Right forelimb (tissue), 1 donor: ENCODE data around the gene NHSL2.

ENCODE experiments used
- DNase-seq: peaks from one replicate; pipeline ENCODE4 v3.0.0-alpha.2; 2018

NHSL2 gene

DNA sequence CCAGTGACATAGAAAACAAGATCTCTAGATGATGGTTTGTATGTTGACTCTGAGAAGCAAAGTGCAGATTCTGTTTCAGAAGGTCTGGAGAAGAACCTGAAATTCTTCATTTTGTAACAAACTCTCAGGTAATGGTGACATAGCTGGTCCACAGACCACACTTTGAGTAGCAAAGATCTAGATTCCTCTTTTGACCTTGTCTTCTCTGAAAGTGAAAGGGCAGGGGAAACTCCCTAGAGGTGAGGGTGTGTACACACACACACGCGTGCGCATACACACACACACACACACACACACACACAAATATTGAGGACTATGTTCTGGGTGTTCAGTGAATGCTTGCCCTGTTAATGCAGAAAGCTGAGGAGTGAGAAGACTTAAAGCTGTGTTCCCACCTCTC is 110.1 kb downstream of the NHSL2 start:
- DNase-seq: no peak

DNA sequence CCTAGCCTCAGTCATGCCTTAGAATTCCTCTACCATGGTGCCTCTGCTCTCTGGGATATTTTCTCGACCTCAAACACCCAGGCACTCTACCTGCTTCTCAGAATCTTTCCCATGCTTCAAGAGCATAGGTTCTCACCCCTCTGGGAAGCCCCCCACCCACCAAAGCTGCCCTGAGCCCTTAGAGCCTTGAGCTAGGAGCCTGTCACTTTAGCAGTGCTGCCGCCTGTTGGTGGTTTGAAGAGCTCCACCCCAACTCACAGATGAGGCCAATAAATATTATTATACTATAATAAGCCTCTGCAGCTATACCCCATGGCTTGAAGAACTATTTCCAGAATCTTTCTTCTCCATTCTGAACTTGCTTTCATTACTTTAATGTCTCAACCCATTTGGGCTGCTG is 111.3 kb downstream of the NHSL2 start:
- no peak for DNase-seq

DNA sequence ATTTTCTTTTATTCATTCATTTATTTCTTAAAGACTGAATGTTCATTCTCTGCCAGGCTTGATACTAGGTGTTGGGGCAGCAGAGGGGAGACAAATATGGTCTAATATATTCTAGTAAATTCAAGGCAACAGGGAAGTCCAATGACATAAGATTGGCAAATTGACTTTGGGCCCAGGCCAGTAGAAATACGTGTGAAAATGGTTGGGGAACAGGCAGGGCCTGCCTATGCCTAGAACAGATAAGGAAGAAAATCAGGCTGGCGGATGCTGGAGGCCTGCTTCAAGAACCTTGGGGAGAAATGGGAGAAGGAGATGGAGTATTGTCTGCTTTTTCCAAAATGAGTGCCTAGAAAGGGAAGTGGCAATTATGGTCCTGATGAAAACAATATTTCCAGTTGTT is 112.4 kb downstream of the NHSL2 start:
- DNase-seq: no peak

DNA sequence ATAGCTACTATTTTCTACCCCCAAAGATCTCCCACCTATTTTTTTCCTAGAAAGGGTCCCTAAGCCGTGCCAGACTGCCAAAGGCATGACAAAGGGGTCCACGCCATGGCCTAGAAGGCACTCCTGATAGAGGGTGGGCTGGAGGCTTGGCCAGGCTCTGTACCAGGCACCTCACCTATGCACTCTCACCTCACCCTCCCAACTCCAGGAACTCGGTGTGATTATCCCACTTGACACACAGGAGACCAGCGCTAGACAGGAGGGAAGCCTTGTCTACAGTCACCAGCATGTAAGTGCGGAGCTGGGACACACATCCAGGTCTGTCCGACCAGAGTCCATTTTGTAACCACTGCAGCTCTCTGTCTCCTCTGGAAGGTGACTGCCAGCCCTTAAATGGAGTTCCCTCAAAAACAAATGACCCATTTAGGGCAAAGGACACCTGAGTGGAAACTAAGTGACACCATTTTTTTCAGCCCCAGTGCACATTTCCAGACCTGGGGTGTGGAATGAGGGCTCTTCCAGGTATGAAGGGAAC is 114.7 kb downstream of the NHSL2 start:
- DNase-seq: no peak

DNA sequence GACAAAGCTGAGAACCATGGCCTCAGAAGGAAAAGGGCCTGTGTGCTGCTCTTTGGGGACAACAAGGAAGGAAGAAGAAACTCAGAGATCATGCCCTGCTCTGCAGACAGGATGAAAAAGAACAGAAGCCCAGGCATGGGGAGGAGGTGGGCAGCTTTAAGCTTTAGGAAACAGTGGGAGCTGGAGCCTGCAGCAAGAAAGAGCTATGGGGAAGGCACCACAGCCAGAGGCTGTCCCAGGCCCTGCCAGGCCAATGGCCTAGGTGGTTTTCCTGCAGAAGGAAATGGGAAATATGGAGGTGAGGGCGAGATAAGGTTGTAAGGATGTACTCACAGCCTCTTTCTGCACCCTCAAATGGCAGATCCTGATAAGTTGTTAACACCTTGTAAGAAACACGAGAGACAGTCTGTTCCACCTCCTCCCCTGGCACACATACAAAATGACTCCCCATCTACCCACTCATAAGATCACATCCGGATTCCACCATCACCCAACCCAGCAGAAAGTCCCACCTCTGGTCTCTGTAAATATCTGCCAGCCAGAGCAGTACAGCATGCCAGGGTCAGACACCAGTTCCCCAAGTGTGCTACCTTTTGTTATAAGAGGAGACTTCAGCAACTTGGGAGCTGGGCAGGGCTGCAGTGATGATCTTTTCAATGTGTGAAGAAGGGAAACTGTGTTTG is 115.8 kb downstream of the NHSL2 start:
- no peak for DNase-seq

DNA sequence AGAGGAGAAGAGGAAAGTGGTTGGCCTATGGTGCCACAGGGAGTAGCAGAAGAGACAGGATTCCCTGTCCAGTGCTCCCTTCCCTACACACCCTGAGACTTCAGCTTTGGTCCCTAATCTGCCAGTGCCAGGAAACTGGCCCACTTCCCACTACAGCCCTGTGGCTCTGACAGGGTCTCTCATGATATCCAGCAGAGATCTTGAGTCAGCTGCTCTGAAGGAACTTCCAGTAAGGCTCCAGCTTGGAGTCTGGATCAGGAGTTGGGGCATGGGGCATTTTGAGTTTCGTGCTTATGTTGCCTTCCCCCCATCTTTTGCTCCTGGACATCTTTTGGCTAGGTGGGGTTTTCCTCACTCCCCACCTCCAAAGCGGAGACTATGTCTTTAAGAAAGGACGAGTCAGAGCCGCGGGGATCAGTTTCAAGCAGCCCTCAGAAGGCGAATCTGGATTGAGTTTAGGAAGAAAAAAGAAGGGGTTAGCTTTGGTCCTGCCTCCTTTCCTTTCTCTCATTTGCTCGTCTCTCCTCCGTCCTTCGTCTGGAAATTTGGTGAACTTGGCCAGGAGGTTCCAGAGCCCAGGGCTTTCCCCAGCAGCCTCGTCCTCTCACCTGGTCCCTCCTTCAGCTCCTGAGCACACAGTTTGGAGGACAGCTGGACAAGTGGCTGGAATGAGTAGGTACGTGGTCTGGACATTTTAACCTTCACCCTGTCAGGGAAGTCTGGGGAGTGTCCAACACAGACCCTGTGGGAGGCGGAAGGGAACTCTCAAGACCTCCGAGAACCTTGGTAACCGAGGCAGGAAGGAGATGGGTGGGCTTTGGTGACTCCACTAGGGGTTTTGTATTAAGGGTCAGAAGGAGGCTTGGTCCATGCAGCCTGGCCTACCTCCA is 116.6 kb downstream of the NHSL2 start:
- DNase-seq: no peak

DNA sequence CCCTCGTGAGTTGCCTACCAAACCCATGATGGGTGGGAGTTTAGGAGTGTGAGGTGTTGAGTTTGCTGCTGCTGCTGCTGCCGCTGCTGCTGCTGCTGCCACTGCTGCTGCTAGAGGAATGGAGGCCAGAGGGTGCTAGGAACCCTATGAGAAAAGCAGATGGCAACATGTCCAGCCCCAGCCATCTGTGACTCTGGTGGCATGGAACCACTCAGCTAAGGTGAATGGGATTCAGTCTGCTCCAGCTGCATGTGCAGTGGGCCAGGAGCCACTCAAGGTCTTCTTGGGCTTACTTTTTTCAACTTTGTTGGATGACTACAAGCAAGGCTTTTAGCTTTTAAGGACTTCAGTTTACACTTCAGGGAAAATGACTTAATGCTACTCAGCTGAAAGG is 117.3 kb downstream of the NHSL2 start:
- DNase-seq: no peak

DNA sequence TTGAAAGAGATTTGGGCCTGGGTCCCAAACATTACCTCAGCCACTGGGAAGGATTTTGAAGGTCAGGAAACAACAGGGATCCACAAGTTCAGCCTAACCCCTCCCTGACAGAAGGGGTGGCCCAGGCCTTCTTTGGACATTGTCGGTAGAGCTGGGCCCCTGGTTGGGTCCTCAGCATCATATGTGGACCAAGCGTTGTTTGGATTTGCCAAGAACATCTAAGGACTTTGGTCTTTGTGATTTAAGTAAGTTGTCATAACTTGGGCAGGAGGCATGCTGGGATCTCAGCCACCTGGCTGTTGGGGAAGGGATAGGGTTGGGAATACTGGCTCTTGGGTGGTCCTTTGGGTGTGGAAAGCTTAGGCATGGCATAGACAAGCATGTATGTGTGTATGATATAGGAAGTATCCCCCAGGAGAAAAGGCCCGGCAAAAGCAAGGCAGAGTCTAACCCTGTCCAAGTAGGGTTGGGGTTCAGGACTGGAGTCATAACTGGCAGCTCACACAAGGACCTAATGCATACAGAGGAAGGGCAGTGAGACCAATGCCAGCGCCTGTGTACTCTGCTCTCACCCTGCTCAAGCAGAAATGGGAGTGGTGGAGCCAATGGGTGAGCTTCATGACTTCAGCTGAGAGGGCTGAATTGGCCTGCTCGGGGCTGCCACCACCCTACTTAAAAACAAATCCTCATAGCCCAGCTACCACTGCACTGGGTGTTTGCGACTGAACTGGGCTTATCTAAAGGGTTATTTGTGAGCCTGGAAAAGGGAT is 118.2 kb downstream of the NHSL2 start:
- DNase-seq: no peak

DNA sequence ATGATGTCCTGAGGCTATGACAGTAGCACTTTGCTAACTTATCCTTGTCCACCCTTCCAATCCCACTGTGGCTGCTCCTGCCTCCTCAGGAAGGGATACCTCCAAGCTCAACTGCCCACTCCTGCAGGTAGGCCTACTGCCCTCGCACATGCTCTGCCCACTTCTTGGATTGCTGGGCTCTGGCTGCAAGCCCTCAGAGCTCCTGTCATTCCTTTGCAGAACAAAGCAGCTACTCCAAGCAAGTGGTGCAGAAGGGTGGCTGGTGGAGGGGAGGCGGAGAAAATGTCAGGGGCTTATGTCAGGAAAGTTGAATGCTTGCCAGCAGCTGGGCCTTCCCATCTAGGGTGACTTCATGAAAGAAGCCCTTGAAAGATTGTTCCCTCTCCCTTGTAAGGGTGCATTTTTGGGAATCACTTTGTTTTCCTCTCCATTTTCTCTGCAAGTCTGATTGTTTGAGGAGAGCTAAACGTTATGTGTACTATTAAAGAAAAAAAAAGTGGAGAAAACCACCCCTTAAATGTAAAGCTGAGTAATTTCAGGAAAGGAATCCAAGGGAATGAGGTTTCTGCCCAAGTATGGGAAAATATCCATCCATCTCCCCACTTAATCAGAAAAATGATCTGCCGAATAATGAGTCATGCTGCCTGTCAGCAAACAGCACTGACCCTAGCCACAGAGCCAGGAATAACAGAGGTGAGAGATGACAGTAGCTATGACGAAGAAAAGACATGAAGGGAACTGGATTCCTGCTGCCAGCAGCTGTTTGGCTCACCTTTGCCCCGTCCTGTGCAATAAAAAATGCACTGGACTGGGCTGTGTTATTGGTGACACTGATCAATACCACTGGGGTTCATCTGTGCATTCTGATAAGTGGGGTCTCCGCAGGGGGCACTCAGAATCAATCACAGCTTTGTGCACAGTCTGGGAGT is 119.1 kb downstream of the NHSL2 start:
- no peak for DNase-seq

DNA sequence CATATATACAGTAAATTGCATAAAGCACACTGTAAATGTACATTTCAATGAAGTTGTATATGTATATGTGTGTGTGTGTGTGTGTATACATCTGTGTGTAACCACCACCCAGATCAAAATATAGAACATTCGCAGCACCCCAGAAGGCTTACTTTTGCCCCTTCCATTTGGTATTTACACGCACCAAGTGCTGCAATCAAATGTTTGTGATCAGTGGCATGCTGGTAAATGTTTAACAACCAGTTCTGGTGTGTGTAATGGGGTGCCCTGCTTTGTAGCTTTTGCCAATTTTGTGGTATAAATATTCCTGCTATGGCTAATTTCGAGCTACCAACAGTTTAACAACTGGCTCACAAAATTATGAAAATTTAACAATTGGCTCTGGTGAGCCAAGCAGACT is 119.8 kb downstream of the NHSL2 start:
- DNase-seq: no peak

DNA sequence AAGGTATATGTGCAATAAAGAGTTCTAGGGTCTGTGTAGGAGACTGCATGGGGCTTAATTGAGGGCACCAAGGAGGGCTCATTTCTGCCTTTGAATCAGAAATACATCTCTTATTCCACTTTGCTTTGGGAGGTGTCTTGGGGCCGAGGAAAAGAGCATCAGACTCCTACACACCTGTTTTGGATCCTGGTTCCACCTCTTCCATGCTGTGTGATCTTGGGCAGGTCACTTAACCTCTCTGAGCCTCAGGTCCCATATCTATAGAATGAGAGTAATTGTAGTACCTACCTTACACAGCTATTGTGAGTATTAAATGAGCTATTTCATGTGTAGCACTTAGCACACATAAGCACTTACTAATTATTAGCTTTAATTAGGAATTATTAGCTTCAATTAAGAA is 120.5 kb downstream of the NHSL2 start:
- no peak for DNase-seq

DNA sequence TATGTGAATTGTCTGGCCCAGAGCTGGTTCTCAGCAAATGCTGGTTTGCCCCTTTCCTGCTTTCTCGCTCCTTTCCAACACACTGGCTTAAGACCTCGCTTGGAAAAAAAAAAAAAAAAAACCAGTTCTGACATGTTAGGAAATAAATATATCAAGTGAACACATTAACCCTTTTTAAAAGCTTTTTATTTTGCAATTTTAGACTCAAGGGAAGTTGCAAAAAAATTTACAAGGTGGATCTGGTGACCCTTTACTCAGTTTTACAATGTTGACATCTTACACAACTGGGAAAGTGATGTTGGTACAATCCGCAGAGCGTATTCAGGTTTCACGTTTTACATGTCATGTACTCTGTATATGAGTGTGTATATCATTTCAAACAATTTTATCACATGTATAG is 121.0 kb downstream of the NHSL2 start:
- DNase-seq: no peak

DNA sequence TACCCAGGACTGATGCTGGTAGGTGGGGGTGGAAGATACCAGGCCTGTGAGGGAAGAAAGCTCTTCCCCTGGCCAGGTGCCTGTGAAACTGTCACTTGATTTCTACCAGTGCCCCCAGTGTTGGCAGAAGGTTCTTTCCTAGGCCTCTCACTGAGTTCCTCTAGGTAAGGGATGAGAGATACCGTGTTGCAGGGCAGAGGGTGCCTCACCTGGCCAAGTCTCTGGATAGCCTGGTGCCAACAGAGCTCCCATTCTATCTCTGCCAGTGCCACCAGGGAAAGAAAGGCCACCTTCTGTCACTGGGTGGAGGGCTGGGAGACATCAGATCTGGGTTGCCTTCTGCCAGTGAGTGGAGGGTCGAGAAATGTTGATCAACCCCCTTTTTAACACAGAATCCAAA is 127.0 kb downstream of the NHSL2 start:
- no peak for DNase-seq

DNA sequence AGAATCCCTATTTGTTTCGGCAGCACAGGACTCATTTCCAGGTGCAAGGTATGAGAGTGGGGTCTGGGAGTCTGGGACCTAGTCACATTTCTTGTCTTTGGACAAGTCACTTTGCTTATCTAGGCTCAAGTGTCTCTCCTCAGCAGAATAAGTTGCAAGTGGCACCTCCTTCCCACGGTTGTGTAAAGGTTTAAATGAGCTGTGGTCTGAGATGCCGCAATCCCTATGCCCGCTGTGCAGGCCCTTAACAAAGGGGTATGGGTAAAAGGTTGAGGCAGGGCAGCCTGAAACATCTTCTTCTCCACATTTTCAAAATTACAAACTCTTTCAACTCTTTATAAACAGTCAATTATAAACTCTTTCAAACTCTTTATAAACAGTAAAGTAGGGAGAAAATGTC is 127.4 kb downstream of the NHSL2 start:
- DNase-seq: no peak

DNA sequence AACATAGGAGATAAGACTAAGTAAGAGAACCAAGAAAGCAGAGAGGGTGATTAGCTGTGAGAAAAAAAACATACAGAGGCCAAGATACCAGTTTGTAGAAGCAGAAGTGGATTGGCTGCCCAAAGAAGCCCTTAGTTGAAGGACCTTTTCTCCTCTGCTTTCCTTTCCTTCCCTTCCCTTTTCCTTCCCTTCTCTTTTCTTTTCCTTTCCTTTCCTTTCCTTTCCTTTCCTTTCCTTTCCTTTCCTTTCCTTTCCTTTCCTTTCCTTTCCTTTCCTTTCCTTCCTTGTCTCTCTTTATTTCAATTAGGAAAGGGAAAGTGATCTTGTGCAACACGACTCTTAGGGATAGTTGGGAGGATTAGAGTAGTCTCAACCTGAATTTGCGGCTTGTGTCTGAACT is 128.2 kb downstream of the NHSL2 start:
- DNase-seq: no peak

DNA sequence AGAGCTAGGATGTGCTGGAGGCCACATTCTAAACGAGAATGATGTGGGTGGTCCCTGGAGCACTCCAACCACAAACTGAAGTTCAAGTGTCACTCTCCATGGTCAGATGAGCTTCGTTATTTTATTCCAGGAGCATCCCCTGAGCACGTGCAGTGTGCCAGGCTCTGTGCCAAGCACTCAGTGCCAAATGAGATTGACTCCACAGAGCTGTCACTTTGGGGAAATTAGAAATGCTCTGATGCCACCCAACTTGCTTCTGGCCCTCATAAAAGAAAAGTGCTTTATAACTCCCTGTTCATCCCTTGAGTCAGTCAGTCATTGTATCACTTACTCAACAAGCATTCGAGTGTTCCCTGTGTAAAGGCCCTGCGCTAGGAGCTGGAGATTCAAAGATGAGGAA is 129.9 kb downstream of the NHSL2 start:
- no peak for DNase-seq

DNA sequence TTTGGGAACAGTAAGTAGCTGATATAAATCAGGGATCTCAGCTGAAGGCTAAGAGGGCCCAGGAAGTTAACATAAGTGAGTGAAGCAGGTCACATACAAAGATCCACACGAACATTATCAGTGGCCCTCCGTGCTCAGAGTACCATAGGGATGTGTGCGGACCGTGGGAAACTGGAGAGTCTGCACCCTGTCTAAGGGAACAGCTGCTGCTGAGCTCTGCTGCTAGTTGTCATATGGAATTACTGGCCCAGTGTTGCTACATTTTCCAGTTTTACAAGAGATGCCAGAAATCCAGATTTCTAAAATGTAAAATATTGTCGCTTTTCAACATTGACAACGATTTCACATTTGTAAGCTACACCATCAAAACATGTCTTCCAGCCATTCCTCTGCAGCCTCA is 130.5 kb downstream of the NHSL2 start:
- DNase-seq: no peak

DNA sequence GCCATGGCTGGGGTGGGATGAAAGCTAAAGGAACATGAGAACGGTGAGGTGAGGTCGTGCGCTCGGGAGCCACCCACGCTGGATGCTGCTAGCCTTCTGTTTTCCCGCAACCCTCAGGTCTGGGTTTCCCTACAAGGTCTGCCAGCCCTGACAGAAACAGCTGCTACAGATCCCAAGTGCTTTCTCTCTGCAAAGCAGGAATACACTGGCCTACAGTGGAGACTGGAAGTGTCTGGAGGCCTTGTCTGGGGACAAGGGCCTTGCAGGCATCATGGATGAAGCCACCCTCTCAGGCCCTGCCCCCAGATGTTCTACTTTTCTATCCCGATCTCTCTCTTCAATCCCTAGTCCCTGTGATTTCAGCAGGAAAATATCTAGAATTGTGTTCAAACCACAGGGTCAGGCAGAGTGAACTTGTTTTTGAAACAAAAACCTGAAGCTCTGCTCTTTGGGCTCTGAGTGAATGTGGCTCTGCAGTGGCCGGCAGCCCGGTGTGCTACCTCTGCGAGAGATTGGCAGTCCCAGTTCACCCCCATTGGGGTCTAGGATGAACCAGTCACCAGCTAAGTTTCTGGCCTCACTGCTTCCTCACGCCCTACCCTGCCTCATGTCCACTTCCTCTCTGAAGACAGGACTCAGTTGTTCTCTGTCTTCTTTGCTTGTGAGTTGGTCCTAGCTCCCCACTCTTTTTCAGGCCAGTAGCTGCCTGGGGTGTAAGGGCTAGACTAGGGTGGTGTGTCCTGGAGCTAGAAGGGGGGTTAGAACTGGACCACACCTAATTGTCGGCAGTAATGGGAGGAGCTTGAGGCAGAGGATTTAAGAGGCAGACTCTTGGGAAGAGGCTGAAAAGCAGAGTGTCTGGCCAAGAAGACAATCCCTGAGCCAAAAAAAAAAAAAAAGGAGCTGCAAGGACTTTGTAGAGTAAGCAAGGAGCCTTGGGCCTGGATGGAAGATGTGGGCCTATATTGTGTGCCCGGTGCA is 131.5 kb downstream of the NHSL2 start:
- DNase-seq: no peak

DNA sequence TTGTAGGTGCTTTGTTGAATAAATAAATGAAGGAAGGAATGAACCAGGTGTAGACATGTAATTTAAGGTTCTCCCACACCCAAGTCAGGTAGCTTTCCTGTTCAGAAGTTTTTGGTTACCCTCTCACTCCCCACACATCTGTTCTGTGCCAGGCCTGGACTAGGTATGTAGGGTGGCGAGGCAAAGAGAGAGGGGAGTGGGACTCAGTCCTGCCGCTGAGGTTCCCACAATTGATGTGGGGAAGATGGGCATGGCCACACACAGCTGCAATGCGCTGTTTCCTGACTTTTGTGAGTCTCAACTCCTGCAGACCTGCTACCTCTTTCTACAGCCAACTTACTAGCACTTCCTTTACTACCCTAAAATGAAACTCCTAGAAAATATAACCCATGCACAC is 132.2 kb downstream of the NHSL2 start:
- DNase-seq: no peak

DNA sequence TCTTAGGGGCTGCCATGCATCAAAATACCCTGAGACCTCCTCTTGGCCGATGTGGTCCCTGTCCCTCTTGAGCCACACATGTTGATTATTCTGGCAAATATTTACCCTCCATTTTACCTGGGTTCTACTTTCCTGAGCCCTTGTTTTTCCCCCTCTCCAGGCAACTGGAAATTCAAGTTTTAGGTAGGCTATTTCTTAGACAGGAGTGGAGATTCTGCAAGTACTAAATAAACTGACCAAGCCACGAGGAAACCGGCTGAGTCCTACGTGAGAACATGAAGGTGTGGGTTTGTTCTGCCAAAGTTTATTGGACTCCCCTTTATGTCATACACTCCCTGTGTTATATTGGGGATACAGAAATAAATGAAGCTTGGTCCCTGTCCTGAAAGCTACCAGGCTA is 133.0 kb downstream of the NHSL2 start:
- no peak for DNase-seq

DNA sequence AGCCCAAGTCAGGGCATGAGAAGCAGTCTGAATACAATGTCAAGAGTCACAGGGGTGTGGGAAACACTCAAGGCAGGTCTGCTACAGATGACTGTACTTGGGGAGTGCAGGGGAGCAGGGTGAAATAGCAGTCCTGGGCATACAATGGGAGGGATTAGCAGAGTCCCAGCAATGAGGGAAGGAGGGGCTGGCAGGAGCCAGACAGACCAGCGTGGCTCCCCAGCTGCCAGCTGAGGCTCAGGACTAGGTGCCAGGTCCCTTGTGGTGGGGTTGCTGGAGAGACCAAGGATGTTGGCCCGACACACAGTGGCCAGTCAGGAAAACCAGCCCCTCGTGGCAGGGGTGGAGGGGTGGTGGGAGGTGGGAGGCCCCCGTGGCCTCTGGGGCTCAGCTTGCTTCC is 134.5 kb downstream of the NHSL2 start:
- no peak for DNase-seq
